Measurements from ENCODE around the gene ABLIM1. TPM values are rescaled to one million over a fixed set of nuclear protein-coding genes. Genes with fewer than 3 reads are reported as not detected.

Gene ABLIM1
- total RNA-seq, 6 donors from 2014 or later, result 92.2 to 153 (median 131) TPM

GRCh38 chr10:114403541-114404161 is 254.4 kb downstream of the ABLIM1 start:
- peak overlapping the region; percentile 14 to 54 (median 50) for H3K4me3 ChIP-seq
- peaks cover 0 to 24% (median 13%) of the 10 kb centered on the region in 4 donors for H3K27me3 ChIP-seq
- peaks cover 13 to 24% (median 18%) of the 10 kb centered on the region in 4 donors for H3K4me1 ChIP-seq
- H3K36me3 ChIP-seq, result no peaks in the 10 kb centered on the region
- 1% methylated on average over 11 to 43 of the region's 44 CpGs for WGBS, 2 donors
- TF ChIP-seq CTCF (IDR thresholded peaks at IDR 0.05) (no peak), POLR2A (IDR thresholded peaks at IDR 0.05) (no peak), EP300 (IDR thresholded peaks at IDR 0.05) (no peak), POLR2AphosphoS5 (IDR thresholded peaks at IDR 0.05) (no peak)
- peak; percentile 2 to 61 for ATAC-seq (ENCODE audit: low FRiP score in 2 of 2)
- peak overlapping the region; percentile 22 to 64 (median 44) for H3K27ac ChIP-seq
- DNase-seq, result peak in 1 of 2 donors; percentile 81
- no peaks in the 10 kb centered on the region for H3K9me3 ChIP-seq

DNA sequence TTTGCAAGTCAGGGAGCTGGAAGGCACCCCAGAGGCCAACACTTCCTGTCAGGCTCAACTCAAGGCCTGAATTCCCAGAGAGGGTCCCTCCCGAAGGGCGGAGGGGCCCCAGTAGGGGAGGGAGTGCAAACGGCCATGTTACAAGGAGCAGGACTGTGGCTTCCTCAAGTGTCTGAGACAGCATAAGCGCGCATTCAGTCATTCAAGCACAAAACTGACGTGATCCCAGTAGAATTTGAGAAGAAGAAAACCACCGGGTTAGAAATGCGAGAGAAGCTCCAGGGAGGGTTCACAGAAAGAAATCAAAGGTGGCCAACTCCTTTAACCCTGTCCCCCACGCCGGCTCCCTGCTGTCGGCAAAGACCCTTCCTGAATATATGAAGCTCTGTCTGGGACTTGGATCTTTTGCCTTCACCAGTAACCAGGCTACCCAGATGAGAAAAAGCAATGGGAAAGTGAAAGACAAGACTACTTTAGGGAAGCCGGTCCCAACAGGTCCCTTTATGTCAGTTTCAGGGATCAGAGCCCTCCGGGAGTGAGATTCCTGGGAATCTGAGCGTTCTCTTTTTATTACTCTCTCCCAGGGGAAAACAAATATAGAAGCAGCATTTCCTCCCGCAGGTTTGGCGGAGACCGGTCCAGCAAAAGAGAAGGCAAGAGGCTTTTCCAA is 255.1 kb downstream of the ABLIM1 start:
- WGBS, 2 donors, result 30 to 32% methylated on average over 17 of the region's 17 CpGs
- ATAC-seq (ENCODE audit: low FRiP score in 2 of 2) (no peak), DNase-seq (no peak)
- Histone ChIP-seq H3K4me3 (peak overlapping the region in 3 of 4 donors; percentile 48 to 54 (median 52)), H3K4me1 (peaks cover 13 to 24% (median 18%) of the 10 kb centered on the region in 4 donors), H3K27ac (peak overlapping the region in 1 of 4 donors; percentile 64), H3K36me3 (no peaks in the 10 kb centered on the region), H3K27me3 (peaks cover 0 to 24% (median 13%) of the 10 kb centered on the region in 4 donors), H3K9me3 (no peaks in the 10 kb centered on the region)
- TF ChIP-seq POLR2A (IDR thresholded peaks at IDR 0.05) (no peak), CTCF (IDR thresholded peaks at IDR 0.05) (no peak), POLR2AphosphoS5 (IDR thresholded peaks at IDR 0.05) (no peak), EP300 (IDR thresholded peaks at IDR 0.05) (no peak)

- no peak overlapping the region for H3K27ac ChIP-seq
- TF ChIP-seq EP300 (IDR thresholded peaks at IDR 0.05) (no peak), CTCF (IDR thresholded peaks at IDR 0.05) (no peak), POLR2A (IDR thresholded peaks at IDR 0.05) (no peak), POLR2AphosphoS5 (IDR thresholded peaks at IDR 0.05) (no peak)
- WGBS, 2 donors, result 82 to 86% methylated on average over 2 of the region's 2 CpGs
- peaks cover 0 to 24% (median 13%) of the 10 kb centered on the region in 4 donors for H3K27me3 ChIP-seq
- peaks cover 13 to 24% (median 18%) of the 10 kb centered on the region in 4 donors for H3K4me1 ChIP-seq
- DNase-seq, result no peak
- H3K36me3 ChIP-seq, result no peaks in the 10 kb centered on the region
- H3K9me3 ChIP-seq, result no peaks in the 10 kb centered on the region
- H3K4me3 ChIP-seq, result no peak overlapping the region
- ATAC-seq (ENCODE audit: low FRiP score in 2 of 2), result no peak
Observed at GRCh38 chr10:114402233-114402632, 255.8 kb downstream of the ABLIM1 start.

DNA sequence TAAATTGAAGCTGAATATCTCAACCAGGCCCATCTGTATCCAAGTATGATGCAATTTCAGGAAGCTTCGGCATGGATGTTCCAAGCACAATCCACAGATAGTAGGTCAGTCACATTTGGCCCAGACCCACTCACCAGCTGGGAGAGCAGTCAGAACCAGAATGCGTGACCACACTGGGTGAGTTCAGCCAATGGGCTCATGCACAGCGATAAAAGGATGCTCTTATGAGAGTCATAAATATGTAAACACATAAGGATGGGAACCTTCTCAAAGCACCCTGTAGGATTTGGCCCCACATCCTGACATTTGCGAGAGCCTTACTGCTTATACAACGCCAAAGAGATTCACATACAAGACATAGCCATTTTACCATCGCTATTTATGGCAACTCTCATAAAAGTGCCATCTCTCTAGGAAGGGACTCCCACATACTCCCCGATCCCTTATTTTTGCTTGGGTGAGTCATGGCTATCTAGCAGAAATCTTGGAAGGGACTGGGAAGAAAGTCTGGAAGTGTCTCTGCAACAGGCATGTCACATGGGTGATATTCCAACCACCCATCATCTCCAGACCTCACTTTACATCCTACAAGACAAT is 256.8 kb downstream of the ABLIM1 start:
- no peak for DNase-seq
- Histone ChIP-seq H3K36me3 (no peaks in the 10 kb centered on the region), H3K4me1 (peaks cover 13 to 24% (median 18%) of the 10 kb centered on the region in 4 donors), H3K9me3 (no peaks in the 10 kb centered on the region), H3K27ac (no peak overlapping the region), H3K27me3 (peaks cover 0 to 24% (median 13%) of the 10 kb centered on the region in 4 donors), H3K4me3 (no peak overlapping the region)
- 76 to 80% methylated on average over 7 of the region's 7 CpGs for WGBS, 2 donors
- TF ChIP-seq EP300 (IDR thresholded peaks at IDR 0.05), result no peak
- TF ChIP-seq POLR2AphosphoS5 (IDR thresholded peaks at IDR 0.05), result peak; percentile 36 to 56
- peak; percentile 63 to 83 for ATAC-seq (ENCODE audit: low FRiP score in 2 of 2)

DNA sequence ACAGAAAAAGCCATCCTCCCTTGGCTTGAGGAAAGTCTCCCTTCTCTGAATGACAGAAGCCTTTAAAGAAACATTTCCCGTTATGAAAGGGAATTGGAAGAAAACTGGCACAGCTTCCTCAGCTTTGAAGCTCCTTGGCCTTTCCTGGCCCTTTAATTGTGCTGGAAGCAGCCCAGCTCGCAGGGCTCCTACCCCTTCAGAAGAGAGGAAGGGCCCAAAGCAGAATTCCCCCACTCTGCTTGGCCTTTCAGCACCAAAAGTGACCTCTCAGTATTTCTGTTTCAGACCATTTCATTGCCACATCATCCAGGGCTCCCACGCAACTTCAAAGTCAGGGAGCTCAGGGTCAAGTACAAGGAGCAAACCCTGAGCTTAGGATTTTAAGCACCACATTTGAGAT is 258.0 kb downstream of the ABLIM1 start:
- peaks cover 13 to 24% (median 18%) of the 10 kb centered on the region in 4 donors for H3K4me1 ChIP-seq
- TF ChIP-seq EP300 (IDR thresholded peaks at IDR 0.05) (no peak), POLR2AphosphoS5 (IDR thresholded peaks at IDR 0.05) (no peak), POLR2A (IDR thresholded peaks at IDR 0.05) (no peak), CTCF (IDR thresholded peaks at IDR 0.05) (no peak)

More for the DNA sequence above, 258.0 kb downstream of the ABLIM1 start:
- Histone ChIP-seq H3K36me3 (no peaks in the 10 kb centered on the region), H3K27ac (peak overlapping the region in 2 of 4 donors; percentile 24 to 57), H3K9me3 (no peaks in the 10 kb centered on the region), H3K4me3 (no peak overlapping the region), H3K27me3 (peaks cover 0 to 24% (median 13%) of the 10 kb centered on the region in 4 donors)
- WGBS, 2 donors, result 67 to 68% methylated on average over 2 of the region's 3 CpGs
- DNase-seq (no peak), ATAC-seq (ENCODE audit: low FRiP score in 2 of 2) (no peak)
